ENCODE measurements around the gene RYR2.

RYR2 gene

GRCh38 chr1:237864338-237865244, 822.6 kb downstream of the RYR2 start:
- H3K4me3 Mint-ChIP-seq, result no peak overlapping the region
- H3K36me3 Mint-ChIP-seq, result no peaks in the 10 kb centered on the region
- no peaks in the 10 kb centered on the region for H3K4me1 Mint-ChIP-seq
- H3K27me3 Mint-ChIP-seq, result peaks cover 5% of the 10 kb centered on the region
- H3K9me3 Mint-ChIP-seq, result no peaks in the 10 kb centered on the region
- H3K27ac Mint-ChIP-seq, result no peak overlapping the region

- no peaks in the 10 kb centered on the region for H3K9me3 Mint-ChIP-seq
- no peaks in the 10 kb centered on the region for H3K36me3 Mint-ChIP-seq
- no peak overlapping the region for H3K27ac Mint-ChIP-seq
- peaks cover 5% of the 10 kb centered on the region for H3K27me3 Mint-ChIP-seq
- H3K4me3 Mint-ChIP-seq, result no peak overlapping the region
- no peaks in the 10 kb centered on the region for H3K4me1 Mint-ChIP-seq
Observed at GRCh38 chr1:237867380-237867888, 825.5 kb downstream of the RYR2 start.

GRCh38 chr1:237868817-237869600, 827.0 kb downstream of the RYR2 start:
- no peak overlapping the region for H3K27ac Mint-ChIP-seq
- H3K36me3 Mint-ChIP-seq, result no peaks in the 10 kb centered on the region
- no peaks in the 10 kb centered on the region for H3K9me3 Mint-ChIP-seq
- peaks cover 5% of the 10 kb centered on the region for H3K27me3 Mint-ChIP-seq
- H3K4me1 Mint-ChIP-seq, result no peaks in the 10 kb centered on the region
- H3K4me3 Mint-ChIP-seq, result no peak overlapping the region

GRCh38 chr1:237873487-237874211, 831.7 kb downstream of the RYR2 start:
- no peaks in the 10 kb centered on the region for H3K4me1 Mint-ChIP-seq
- H3K9me3 Mint-ChIP-seq, result no peaks in the 10 kb centered on the region
- no peak overlapping the region for H3K4me3 Mint-ChIP-seq
- no peaks in the 10 kb centered on the region for H3K36me3 Mint-ChIP-seq
- no peak overlapping the region for H3K27ac Mint-ChIP-seq
- H3K27me3 Mint-ChIP-seq, result no peaks in the 10 kb centered on the region

GRCh38 chr1:237875291-237875690, 833.3 kb downstream of the RYR2 start:
- H3K27ac Mint-ChIP-seq, result no peak overlapping the region
- H3K4me1 Mint-ChIP-seq, result no peaks in the 10 kb centered on the region
- no peak overlapping the region for H3K4me3 Mint-ChIP-seq
- no peaks in the 10 kb centered on the region for H3K9me3 Mint-ChIP-seq
- H3K36me3 Mint-ChIP-seq, result no peaks in the 10 kb centered on the region
- H3K27me3 Mint-ChIP-seq, result no peaks in the 10 kb centered on the region

- H3K27me3 Mint-ChIP-seq, result no peaks in the 10 kb centered on the region
- no peaks in the 10 kb centered on the region for H3K36me3 Mint-ChIP-seq
- no peaks in the 10 kb centered on the region for H3K9me3 Mint-ChIP-seq
- no peak overlapping the region for H3K4me3 Mint-ChIP-seq
- H3K27ac Mint-ChIP-seq, result no peak overlapping the region
- H3K4me1 Mint-ChIP-seq, result no peaks in the 10 kb centered on the region
Observed at GRCh38 chr1:237877631-237878030, 835.6 kb downstream of the RYR2 start.

- H3K9me3 Mint-ChIP-seq, result peaks cover 5% of the 10 kb centered on the region
- H3K27me3 Mint-ChIP-seq, result no peaks in the 10 kb centered on the region
- no peak overlapping the region for H3K27ac Mint-ChIP-seq
- H3K36me3 Mint-ChIP-seq, result no peaks in the 10 kb centered on the region
- no peaks in the 10 kb centered on the region for H3K4me1 Mint-ChIP-seq
- no peak overlapping the region for H3K4me3 Mint-ChIP-seq
Observed at GRCh38 chr1:237878406-237878805, 836.4 kb downstream of the RYR2 start.

GRCh38 chr1:237879195-237879594, 837.2 kb downstream of the RYR2 start:
- Mint-ChIP-seq H3K9me3 (peaks cover 5% of the 10 kb centered on the region), H3K36me3 (no peaks in the 10 kb centered on the region), H3K27ac (no peak overlapping the region), H3K4me3 (no peak overlapping the region), H3K27me3 (no peaks in the 10 kb centered on the region), H3K4me1 (no peaks in the 10 kb centered on the region)
